ENCODE results near the gene FOCAD. TPM values are rescaled to one million over a fixed set of nuclear protein-coding genes. Genes with fewer than 3 reads are reported as not detected.

The FOCAD gene
- polyA plus RNA-seq, 2 donors, result 4.6 to 6.1 TPM

DNA sequence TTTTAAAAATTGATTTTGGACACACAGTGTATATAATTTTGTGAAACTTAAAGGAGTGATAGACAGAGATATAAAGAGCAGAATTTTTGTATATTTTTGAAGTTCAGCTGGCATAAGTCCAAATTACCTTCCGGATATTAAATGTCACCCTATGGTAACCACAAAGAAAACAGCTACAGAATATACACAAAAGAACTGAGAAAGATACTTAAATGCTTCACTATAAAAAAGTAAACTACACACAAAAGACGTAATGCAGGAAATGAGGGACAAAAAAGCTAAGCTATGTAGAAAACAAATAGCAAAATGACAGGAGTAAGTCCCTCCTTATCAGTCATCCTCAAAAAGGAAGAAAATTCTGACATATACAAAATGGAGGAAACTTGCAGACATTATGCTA, 318.0 kb downstream of the FOCAD start:
- H3K4me3 ChIP-seq (ENCODE audit: low read depth in 1 of 2, low read length in 2 of 2), result no peak overlapping the region
- no peak overlapping the region for H3K27ac ChIP-seq (ENCODE audit: low read depth in 2 of 2, low read length in 1 of 2)
- H3K27me3 ChIP-seq (ENCODE audit: control insufficient read depth in 1 of 2, insufficient read depth in 2 of 2, low read length in 2 of 2), result no peaks in the 10 kb centered on the region
- H3K36me3 ChIP-seq (ENCODE audit: control insufficient read depth in 2 of 2, insufficient read depth in 2 of 2, low read length in 1 of 2), result peaks cover 2 to 6% of the 10 kb centered on the region in 2 donors
- H3K4me1 ChIP-seq (ENCODE audit: control insufficient read depth in 2 of 2, insufficient read depth in 2 of 2, low read length in 1 of 2), result no peaks in the 10 kb centered on the region
- 67 to 68% methylated on average over 2 of the region's 2 CpGs for WGBS, 2 donors
- no peaks in the 10 kb centered on the region for H3K9me3 ChIP-seq (ENCODE audit: control insufficient read depth in 2 of 2, insufficient read depth in 1 of 2, low read depth in 1 of 2, low read length in 1 of 2)

DNA sequence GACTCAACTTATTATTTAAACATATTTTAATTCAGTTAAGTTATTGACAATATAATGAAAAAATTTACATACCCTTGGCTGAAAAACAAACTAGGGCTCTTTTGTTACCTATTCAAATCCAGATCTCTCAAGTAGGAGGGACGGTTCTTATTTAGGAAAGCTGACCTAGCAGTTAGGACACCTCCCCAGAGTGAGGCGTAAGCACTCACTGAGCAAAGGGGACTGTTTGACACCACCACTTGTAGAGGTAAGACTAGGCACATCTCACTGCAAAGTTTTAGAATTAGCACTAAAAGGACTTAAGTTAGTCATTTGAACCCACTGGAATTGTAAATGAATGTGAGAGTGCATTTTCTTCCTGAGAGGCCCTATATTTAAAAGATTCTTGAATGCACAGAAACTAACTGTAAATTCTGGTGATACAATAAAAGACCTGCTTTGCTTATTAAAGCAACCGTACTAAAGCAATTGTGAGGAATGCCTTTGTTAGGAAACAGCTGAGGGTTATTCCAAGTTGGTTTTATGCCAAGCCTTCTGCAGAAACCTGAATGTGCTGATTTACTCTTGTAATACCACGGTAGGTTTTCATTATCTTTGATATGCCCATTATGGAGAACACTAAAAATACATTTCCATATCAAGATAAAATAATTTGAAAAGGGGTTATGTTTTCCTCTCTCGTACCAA, 331.2 kb downstream of the FOCAD start:
- Histone ChIP-seq H3K9me3 (ENCODE audit: control insufficient read depth in 2 of 2, insufficient read depth in 1 of 2, low read depth in 1 of 2, low read length in 1 of 2) (no peaks in the 10 kb centered on the region), H3K4me3 (ENCODE audit: low read depth in 1 of 2, low read length in 2 of 2) (no peak overlapping the region), H3K36me3 (ENCODE audit: control insufficient read depth in 2 of 2, insufficient read depth in 2 of 2, low read length in 1 of 2) (no peaks in the 10 kb centered on the region), H3K4me1 (ENCODE audit: control insufficient read depth in 2 of 2, insufficient read depth in 2 of 2, low read length in 1 of 2) (no peaks in the 10 kb centered on the region), H3K27ac (ENCODE audit: low read depth in 2 of 2, low read length in 1 of 2) (no peak overlapping the region), H3K27me3 (ENCODE audit: control insufficient read depth in 1 of 2, insufficient read depth in 2 of 2, low read length in 2 of 2) (no peaks in the 10 kb centered on the region)
- WGBS, 2 donors, result 60 to 65% methylated on average over 5 of the region's 5 CpGs

DNA sequence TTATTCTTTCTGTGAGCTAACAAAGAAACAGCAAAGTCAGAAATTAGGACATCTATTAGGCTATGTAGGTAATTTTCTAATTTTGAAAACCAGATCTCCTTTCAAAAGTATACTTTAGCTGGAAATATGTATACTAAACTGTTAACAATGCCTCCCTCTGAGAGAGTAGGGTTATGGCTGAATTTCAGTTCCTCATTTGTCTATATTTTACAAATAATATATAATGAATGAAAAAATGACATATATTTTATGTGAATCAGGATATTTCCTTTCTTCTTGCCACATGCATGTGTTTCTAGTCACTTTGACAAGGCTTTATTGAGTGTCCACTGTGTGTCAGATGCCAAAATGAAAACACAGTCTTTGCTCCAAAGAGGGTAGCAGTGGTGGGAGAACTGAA, 331.9 kb downstream of the FOCAD start:
- H3K27me3 ChIP-seq (ENCODE audit: control insufficient read depth in 1 of 2, insufficient read depth in 2 of 2, low read length in 2 of 2), result no peaks in the 10 kb centered on the region
- no peak overlapping the region for H3K27ac ChIP-seq (ENCODE audit: low read depth in 2 of 2, low read length in 1 of 2)
- no peaks in the 10 kb centered on the region for H3K9me3 ChIP-seq (ENCODE audit: control insufficient read depth in 2 of 2, insufficient read depth in 1 of 2, low read depth in 1 of 2, low read length in 1 of 2)
- H3K4me3 ChIP-seq (ENCODE audit: low read depth in 1 of 2, low read length in 2 of 2), result no peak overlapping the region
- no peaks in the 10 kb centered on the region for H3K36me3 ChIP-seq (ENCODE audit: control insufficient read depth in 2 of 2, insufficient read depth in 2 of 2, low read length in 1 of 2)
- H3K4me1 ChIP-seq (ENCODE audit: control insufficient read depth in 2 of 2, insufficient read depth in 2 of 2, low read length in 1 of 2), result no peaks in the 10 kb centered on the region

DNA sequence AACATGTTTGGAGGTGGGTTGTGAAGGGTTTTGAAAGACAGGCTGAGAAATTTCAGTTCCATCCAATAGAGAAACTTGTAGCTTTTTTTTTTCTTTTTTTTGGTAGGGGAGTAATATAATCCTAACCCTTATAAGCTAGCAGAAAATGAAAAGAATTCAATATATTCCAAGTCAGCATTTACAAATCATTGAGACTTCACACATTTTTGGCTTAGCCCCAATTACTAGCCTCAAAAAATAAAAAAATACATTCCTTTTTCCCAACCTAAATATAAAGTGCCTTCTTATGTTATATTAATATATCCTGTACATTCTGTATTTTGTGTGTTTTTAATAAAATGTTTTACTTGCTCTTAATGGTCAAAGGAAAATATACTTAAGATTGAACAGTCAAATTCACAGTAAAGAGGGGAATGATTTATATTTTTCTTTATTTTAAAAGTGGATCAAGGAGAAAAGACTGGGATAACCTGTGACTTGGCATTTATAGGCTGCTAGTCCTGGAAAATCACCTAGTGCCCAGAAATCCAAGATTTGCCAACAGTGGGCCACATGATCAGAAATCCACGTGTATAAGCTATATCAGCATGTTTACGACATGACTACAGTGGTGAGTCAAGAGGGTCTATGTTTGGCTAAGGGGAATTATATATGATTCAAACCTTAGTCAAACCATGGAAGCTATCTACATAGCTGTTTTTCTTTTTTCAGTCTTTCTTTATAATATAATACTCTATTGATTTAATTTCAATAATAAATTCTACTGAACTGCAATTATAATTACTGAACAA, 332.8 kb downstream of the FOCAD start:
- Histone ChIP-seq H3K9me3 (ENCODE audit: control insufficient read depth in 2 of 2, insufficient read depth in 1 of 2, low read depth in 1 of 2, low read length in 1 of 2) (no peaks in the 10 kb centered on the region), H3K36me3 (ENCODE audit: control insufficient read depth in 2 of 2, insufficient read depth in 2 of 2, low read length in 1 of 2) (no peaks in the 10 kb centered on the region), H3K27ac (ENCODE audit: low read depth in 2 of 2, low read length in 1 of 2) (no peak overlapping the region), H3K4me1 (ENCODE audit: control insufficient read depth in 2 of 2, insufficient read depth in 2 of 2, low read length in 1 of 2) (no peaks in the 10 kb centered on the region), H3K4me3 (ENCODE audit: low read depth in 1 of 2, low read length in 2 of 2) (no peak overlapping the region), H3K27me3 (ENCODE audit: control insufficient read depth in 1 of 2, insufficient read depth in 2 of 2, low read length in 2 of 2) (no peaks in the 10 kb centered on the region)
- WGBS, 2 donors, result 60 to 65% methylated on average over 2 of the region's 2 CpGs

DNA sequence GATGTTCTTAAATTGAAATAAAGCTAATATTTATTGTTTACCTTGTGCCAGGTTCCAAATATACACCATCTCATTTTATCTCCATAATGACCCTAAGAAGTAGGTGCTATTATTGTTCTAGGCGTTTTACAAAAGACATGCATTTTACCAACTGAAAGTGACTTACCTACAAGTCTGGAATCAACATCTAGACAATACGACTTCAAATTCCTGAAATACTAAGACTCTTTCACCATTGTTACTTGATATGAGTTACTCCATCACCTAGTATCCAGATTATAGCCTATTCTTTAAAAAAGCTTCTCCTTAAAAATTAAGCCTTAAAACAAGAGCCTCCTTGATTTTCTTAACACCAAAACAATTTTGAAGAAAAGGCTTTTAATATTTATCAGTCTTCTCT, 334.1 kb downstream of the FOCAD start:
- H3K27me3 ChIP-seq (ENCODE audit: control insufficient read depth in 1 of 2, insufficient read depth in 2 of 2, low read length in 2 of 2), result no peaks in the 10 kb centered on the region
- H3K9me3 ChIP-seq (ENCODE audit: control insufficient read depth in 2 of 2, insufficient read depth in 1 of 2, low read depth in 1 of 2, low read length in 1 of 2), result no peaks in the 10 kb centered on the region
- H3K4me3 ChIP-seq (ENCODE audit: low read depth in 1 of 2, low read length in 2 of 2), result no peak overlapping the region
- 89 to 91% methylated on average over 2 of the region's 2 CpGs for WGBS, 2 donors
- H3K4me1 ChIP-seq (ENCODE audit: control insufficient read depth in 2 of 2, insufficient read depth in 2 of 2, low read length in 1 of 2), result no peaks in the 10 kb centered on the region
- no peak overlapping the region for H3K27ac ChIP-seq (ENCODE audit: low read depth in 2 of 2, low read length in 1 of 2)
- H3K36me3 ChIP-seq (ENCODE audit: control insufficient read depth in 2 of 2, insufficient read depth in 2 of 2, low read length in 1 of 2), result no peaks in the 10 kb centered on the region

DNA sequence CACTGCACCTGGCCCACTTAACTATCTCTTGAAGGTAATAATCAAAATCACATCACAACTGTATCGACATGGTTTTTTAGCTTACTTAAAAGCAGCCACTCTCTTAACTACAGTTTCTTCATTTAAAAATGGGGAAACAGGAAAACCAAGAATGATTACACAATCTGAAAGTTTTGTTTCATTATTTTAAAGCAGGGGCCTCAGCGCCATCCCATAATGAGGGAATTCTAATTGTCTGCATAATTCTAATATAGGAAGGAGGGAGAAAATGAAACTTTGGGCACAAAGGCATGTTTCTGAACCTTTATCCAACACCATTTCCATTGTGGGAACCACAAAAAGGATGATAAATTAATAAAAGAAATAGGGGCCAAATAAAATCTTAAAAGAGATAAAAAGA, 339.8 kb downstream of the FOCAD start:
- no peak overlapping the region for H3K27ac ChIP-seq (ENCODE audit: low read depth in 2 of 2, low read length in 1 of 2)
- 86 to 91% methylated on average over 2 of the region's 2 CpGs for WGBS, 2 donors
- peaks cover 0 to 3% of the 10 kb centered on the region in 2 donors for H3K36me3 ChIP-seq (ENCODE audit: control insufficient read depth in 2 of 2, insufficient read depth in 2 of 2, low read length in 1 of 2)
- no peaks in the 10 kb centered on the region for H3K27me3 ChIP-seq (ENCODE audit: control insufficient read depth in 1 of 2, insufficient read depth in 2 of 2, low read length in 2 of 2)
- no peak overlapping the region for H3K4me3 ChIP-seq (ENCODE audit: low read depth in 1 of 2, low read length in 2 of 2)
- no peaks in the 10 kb centered on the region for H3K4me1 ChIP-seq (ENCODE audit: control insufficient read depth in 2 of 2, insufficient read depth in 2 of 2, low read length in 1 of 2)
- H3K9me3 ChIP-seq (ENCODE audit: control insufficient read depth in 2 of 2, insufficient read depth in 1 of 2, low read depth in 1 of 2, low read length in 1 of 2), result no peaks in the 10 kb centered on the region

DNA sequence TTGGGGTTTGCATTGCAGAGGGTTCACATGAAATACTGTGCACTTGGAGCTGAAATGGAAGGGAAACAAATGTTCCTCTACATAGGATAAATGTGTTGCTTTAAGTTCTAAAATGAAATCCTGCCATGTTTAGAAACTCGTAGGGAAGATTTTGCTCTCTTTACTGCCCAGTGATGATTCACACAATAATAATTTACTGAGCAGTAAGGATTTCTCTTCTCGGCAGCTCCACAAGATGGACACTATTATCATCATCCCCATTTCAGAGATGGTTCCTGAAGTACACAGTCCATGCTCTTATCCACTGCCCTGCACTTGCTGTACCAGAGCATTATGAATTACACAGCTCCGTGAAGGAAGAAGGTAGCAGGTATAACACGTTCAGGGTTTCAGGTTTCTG, 343.2 kb downstream of the FOCAD start:
- peak overlapping the region in 1 of 2 donors; percentile 22 for H3K27ac ChIP-seq (ENCODE audit: low read depth in 2 of 2, low read length in 1 of 2)
- no peaks in the 10 kb centered on the region for H3K9me3 ChIP-seq (ENCODE audit: control insufficient read depth in 2 of 2, insufficient read depth in 1 of 2, low read depth in 1 of 2, low read length in 1 of 2)
- peaks cover 0 to 3% of the 10 kb centered on the region in 2 donors for H3K36me3 ChIP-seq (ENCODE audit: control insufficient read depth in 2 of 2, insufficient read depth in 2 of 2, low read length in 1 of 2)
- WGBS, 2 donors, result 68 to 73% methylated on average over 4 of the region's 4 CpGs
- no peaks in the 10 kb centered on the region for H3K4me1 ChIP-seq (ENCODE audit: control insufficient read depth in 2 of 2, insufficient read depth in 2 of 2, low read length in 1 of 2)
- H3K27me3 ChIP-seq (ENCODE audit: control insufficient read depth in 1 of 2, insufficient read depth in 2 of 2, low read length in 2 of 2), result no peaks in the 10 kb centered on the region
- no peak overlapping the region for H3K4me3 ChIP-seq (ENCODE audit: low read depth in 1 of 2, low read length in 2 of 2)

DNA sequence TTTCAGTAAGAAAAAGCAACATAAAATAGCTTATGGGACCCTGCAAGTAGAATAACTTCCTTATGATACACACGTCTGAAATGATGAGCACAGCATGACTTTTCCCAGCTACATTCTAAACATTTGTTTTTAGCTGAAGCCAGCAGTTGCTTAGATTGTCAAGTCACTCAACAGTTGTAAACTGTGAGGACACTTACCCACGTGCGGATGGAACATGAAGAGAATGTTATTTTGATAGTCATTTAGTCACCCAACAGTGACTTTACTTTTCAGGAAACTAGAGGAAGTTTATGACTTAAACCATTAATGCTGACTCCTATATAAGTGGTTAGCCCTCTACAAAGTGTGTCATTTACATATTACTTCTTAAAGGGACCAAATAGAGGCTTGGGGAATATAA, 344.4 kb downstream of the FOCAD start:
- H3K27me3 ChIP-seq (ENCODE audit: control insufficient read depth in 1 of 2, insufficient read depth in 2 of 2, low read length in 2 of 2), result no peaks in the 10 kb centered on the region
- no peak overlapping the region for H3K27ac ChIP-seq (ENCODE audit: low read depth in 2 of 2, low read length in 1 of 2)
- WGBS, 2 donors, result 40 to 49% methylated on average over 3 of the region's 3 CpGs
- H3K36me3 ChIP-seq (ENCODE audit: control insufficient read depth in 2 of 2, insufficient read depth in 2 of 2, low read length in 1 of 2), result peaks cover 0 to 3% of the 10 kb centered on the region in 2 donors
- no peaks in the 10 kb centered on the region for H3K4me1 ChIP-seq (ENCODE audit: control insufficient read depth in 2 of 2, insufficient read depth in 2 of 2, low read length in 1 of 2)
- H3K9me3 ChIP-seq (ENCODE audit: control insufficient read depth in 2 of 2, insufficient read depth in 1 of 2, low read depth in 1 of 2, low read length in 1 of 2), result no peaks in the 10 kb centered on the region
- H3K4me3 ChIP-seq (ENCODE audit: low read depth in 1 of 2, low read length in 2 of 2), result no peak overlapping the region

DNA sequence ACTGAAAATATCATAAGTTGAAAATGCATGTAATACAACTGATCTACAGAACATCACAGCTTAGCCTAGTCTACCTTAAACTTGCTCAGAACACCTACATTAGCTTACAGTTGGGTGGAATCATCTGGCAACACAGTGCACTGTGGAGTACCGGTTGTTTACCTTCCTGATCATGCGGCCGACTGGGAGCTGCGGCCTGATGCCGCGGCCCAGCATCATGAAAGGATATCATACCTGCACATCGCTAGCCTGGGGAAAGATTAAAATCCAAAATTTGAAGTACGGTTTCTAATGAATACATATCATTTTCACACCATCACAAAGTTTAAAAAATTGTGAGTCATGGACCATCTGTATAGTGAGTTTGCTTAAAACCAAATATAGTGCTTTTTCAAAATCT, 345.6 kb downstream of the FOCAD start:
- 60 to 65% methylated on average over 8 of the region's 8 CpGs for WGBS, 2 donors
- Histone ChIP-seq H3K27me3 (ENCODE audit: control insufficient read depth in 1 of 2, insufficient read depth in 2 of 2, low read length in 2 of 2) (no peaks in the 10 kb centered on the region), H3K4me1 (ENCODE audit: control insufficient read depth in 2 of 2, insufficient read depth in 2 of 2, low read length in 1 of 2) (no peaks in the 10 kb centered on the region), H3K36me3 (ENCODE audit: control insufficient read depth in 2 of 2, insufficient read depth in 2 of 2, low read length in 1 of 2) (peaks cover 0 to 3% of the 10 kb centered on the region in 2 donors), H3K4me3 (ENCODE audit: low read depth in 1 of 2, low read length in 2 of 2) (no peak overlapping the region), H3K27ac (ENCODE audit: low read depth in 2 of 2, low read length in 1 of 2) (no peak overlapping the region), H3K9me3 (ENCODE audit: control insufficient read depth in 2 of 2, insufficient read depth in 1 of 2, low read depth in 1 of 2, low read length in 1 of 2) (no peaks in the 10 kb centered on the region)
